Measurements from ENCODE around the gene ACADS.

The ACADS gene

DNA sequence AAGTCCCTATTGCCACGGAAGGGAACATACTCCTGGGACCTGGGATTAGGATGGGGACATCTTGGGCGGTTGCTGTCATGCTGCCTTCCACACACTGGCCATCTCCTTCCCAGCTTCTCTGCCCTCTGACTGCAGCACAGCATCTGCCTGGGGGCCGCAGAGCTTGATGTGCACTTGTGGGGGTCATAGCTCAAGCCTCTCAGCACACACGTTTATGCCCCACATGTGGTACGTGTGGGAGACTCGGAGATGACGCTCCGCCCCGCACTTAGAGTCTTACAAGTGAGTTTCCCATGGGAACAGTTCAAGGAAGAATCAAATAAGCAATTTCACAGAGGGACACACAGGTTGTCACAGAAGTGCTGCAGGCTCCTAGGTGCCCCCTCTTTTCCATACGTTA, 8.6 kb downstream of the ACADS start:
- no peak for DNase-seq

DNA sequence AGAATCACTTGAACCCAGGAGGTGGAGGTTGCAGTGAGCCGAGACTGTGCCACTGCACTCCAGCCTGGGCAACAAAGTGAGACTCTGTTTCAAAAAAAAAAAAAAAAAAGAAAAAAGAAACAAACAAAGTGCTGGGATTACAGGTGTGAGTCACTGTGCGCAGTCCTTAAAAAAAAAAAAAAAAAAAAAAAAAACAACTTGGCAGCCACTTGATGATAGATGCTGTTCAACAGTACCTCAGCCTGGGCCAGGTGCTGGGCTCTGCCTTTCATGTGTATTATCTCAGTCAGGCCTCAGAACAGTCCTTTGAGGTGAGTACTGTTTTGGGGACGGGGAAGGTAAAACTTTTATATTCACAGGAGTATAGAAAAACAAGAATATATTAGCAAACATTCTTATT, 9.6 kb downstream of the ACADS start:
- no peak for DNase-seq

DNA sequence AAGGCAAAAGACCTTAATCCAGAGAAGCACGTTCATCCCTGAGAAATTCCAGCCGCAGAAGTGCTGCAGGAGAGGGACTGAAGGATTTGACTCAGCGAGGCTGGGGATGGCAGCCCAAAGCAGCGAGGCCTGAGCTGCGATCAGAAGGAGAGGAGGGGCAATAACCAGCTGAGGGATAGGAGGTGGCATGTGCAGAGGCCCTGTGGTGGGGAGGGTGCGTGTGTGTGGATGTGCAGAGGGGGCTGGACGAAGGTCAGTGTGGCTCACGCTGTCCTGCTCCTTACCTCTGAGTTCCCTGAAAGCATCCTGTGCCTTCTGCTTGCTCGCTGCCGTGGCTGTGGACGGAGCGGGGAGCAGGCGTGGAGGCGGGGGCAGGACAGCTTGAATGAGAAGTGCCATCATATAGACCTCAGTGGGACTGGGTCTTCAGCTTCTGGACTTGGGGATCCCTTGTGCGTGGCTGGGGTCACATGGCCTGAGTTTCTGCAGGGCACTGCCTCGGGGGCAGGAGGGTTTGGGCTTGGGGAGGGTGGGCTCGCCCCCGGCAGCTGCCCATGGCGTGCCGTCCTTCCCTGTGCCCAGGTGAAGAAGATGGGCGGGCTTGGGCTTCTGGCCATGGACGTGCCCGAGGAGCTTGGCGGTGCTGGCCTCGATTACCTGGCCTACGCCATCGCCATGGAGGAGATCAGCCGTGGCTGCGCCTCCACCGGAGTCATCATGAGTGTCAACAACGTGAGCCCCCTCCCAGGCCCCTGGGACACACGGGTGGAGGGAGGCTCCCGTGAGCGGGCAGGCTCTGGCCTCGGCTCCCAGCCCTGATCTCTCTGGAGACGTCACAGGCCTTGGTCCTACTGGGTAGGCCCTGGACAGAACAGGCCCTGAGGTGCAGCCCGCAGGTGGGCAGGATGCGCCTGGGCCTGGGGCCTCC, 11.0 kb downstream of the ACADS start:
- DNase-seq: no peak

DNA sequence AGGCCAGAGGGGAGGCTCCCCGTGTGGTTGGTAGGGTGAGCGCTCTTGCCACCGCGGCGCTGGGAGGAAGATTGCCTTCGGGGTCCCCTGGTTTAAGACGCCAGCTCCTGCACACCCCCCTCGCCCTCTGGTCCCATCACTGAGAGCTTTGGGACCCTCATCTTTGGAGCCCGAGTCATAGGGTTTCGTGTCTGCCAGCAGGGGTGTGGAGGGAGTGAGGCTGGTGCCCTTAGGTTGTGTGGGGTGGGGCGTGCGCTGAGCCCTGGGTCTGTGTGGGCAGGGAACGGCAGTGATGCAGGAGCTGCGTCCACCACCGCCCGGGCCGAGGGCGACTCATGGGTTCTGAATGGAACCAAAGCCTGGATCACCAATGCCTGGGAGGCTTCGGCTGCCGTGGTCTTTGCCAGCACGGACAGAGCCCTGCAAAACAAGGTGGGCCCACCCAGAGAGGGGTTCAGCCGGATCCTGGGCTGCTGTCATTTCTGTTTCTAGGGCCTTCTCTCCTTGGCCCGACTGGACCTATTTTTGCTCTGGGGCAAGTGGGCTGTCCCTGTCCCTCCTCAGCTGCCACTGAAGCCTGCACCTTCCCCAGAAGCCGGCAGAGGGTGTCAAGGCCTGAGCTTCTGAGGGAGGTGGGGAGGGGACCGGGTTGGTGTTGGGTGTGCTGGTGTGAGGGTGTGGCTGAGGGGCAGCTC, 12.1 kb downstream of the ACADS start:
- DNase-seq: no peak

DNA sequence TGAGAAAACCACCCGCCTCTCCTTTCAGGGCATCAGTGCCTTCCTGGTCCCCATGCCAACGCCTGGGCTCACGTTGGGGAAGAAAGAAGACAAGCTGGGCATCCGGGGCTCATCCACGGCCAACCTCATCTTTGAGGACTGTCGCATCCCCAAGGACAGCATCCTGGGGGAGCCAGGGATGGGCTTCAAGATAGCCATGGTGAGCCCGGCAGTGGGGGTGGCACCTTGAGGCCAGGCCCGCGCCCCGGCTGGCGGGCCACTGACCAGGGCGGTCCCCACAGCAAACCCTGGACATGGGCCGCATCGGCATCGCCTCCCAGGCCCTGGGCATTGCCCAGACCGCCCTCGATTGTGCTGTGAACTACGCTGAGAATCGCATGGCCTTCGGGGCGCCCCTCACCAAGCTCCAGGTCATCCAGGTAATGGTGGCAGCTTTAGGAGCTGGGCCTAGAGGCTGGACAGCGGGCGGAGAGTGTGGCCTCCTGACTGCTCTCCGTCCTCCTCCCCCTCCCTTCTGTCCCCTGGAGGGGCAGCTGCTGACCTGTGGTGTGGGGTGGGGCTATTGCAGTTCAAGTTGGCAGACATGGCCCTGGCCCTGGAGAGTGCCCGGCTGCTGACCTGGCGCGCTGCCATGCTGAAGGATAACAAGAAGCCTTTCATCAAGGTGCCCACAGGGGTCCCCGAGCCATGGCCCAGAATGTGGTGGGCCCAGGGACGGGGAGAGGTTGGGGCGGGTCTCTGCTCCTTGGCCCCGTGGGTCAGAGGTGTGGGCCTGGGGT, 12.8 kb downstream of the ACADS start:
- DNase-seq: no peak

DNA sequence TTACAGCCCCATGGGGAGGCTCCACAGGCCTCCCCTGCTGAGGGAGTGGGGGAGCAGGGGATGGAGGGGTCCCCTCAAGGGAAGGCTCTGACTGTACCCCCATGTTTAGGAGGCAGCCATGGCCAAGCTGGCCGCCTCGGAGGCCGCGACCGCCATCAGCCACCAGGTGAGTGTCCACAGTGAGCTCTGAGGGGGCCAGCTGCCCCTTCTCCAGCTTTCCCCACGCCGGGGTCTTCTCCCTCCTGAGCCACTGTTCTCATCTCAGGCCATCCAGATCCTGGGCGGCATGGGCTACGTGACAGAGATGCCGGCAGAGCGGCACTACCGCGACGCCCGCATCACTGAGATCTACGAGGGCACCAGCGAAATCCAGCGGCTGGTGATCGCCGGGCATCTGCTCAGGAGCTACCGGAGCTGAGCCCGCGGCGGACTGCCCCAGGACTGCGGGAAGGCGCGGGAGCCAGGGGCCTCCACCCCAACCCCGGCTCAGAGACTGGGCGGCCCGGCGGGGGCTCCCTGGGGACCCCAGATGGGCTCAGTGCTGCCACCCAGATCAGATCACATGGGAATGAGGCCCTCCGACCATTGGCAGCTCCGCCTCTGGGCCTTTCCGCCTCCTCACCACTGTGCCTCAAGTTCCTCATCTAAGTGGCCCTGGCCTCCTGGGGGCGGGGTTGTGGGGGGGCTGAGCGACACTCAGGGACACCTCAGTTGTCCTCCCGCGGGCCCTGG, 13.6 kb downstream of the ACADS start:
- no peak for DNase-seq

DNA sequence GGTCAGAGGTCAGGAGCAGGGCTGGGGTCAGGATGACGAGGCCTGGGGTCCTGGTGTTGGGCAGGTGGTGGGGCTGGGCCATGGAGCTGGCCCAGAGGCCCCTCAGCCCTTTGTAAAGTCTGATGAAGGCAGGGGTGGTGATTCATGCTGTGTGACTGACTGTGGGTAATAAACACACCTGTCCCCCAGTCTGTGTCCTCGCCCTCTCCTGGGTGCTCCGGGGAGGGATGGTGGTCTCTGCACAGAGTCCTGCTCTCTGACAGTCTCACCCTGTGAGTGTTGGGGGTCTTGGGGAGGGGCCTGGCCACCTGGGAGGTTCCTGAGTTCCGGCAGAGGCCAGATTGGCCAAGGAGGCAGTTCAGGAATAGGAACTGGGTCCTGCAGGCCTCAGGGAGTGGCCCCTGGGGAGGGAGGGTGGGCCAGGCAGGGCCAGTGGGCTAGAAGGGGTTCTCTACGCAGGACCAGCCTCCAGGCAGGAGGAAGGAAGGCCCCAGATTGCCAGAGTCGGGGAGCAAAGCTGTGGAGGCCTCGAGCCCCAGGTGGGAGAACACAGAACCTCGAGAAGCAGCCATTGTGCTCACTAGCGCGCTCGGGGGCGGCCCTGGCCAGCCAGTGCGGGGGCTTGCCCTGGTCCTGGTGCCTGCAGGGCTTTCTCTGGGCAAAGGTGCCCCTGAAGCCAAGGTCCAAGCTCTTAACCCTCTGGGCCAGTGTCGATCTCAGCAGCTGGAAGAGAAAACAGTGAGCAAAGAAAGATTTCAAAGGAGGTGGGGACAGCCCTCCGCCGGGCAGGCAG, 14.4 kb downstream of the ACADS start:
- DNase-seq: no peak

DNA sequence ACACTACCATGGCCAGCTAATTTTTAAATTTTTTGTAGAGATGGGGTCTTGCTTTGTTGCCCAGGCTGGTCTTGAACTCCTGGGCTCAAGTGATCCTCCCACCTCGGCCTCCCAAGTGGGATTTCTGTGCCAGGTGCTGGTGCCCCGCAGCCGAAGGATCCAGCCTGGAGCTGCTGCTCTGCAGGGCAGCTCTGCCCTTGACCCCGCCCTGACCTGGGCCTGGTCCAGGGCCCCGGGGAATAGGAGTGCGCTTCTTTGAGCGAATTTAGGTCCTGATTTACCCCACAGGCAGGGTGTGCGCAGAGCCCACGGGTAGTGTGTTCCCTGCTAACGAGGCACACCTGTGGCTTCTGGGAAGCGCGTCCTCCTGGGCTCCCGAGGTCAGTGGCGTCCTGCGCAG, 15.2 kb downstream of the ACADS start:
- no peak for DNase-seq

DNA sequence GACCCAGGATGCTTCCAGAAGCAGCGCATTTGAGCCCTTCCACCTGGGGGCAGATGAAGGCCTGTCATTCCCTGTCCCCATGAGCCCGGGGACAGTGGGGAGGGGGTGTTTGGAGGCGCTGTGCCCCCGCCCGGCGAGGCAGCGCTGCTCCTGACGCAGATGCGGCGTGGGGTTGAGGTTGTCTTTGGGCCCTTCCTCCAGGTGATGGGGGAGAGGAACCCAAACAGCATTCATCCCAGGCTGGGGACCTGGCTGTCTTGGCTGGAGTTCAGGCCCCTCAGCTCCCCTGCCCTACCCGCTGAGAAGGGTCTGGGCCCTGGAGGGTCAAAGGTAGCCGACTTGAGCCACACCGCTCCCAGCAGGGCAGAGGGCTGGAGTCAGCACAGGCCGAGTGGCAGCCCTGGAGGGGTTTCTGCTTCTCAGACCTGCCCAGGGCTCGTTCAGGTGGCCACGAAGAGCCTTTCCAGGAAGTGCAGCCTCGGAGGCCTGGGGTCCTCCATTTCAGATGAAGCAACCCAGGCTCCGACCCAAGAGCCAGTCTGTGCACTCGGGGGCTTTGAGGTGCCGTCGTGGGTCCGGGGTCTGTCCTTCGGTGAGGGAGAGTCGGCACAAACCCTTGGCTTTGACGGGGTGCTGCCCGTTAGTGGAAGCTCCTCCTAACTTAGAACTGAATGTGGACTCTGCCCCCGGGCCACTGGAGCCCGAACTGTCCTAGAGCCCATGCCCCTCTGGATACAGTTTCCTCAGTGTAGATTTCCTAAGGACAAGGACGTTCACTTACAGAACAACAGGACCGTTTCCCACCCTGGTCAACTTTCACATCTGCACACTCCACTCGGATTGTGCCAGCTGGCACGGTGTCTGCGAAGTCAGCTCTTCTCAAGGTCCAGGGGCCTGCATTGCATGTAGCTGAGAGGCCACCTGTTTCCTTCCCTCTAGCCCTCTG, 16.1 kb downstream of the ACADS start:
- DNase-seq: no peak

DNA sequence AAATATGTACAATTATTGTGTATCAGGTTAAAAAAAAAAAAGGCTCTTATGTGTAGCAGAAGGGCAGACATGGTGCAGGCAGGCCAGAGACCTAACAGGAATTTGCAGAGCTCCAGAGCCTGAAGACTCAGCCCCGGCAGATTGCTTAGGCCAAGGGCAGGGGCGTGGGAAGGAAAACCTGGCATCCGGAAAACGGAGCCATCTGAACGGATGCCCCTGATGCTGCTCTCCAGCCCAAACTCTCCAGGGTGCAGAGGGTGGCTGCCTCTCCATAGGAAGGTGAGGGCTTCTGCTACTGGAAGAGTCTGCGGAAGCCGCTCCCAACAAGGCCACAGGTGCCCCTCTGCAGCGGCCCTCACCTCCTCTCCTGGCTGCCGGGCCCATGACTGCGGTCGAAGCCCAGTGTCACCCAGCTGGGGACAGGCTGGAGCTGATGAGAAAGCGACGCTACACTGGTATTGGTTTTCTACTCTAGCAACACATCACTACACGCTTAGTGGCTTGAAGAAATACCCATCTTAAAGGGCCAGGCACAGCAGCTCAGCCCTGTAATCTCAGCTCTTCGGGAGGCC, 19.4 kb downstream of the ACADS start:
- no peak for DNase-seq

DNA sequence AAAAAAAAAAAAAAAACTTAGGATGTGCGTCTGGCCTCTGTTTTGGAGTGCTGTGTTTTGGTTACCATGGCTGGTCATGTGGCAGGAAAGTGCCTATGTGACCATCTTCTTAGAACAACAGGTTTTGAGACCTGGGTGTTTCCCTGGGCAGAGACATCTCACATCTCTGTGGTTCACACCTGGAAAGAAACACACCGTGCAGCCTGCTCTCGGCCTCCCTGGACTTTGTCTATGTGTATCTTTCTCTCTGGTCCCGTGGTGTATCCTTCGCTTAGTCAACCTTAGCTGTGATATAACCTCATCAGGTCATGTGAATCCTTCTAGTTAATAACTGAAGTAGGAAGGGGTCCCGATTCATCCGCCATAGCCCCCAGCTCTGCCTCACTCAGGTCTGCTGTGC, 22.6 kb downstream of the ACADS start:
- no peak for DNase-seq

DNA sequence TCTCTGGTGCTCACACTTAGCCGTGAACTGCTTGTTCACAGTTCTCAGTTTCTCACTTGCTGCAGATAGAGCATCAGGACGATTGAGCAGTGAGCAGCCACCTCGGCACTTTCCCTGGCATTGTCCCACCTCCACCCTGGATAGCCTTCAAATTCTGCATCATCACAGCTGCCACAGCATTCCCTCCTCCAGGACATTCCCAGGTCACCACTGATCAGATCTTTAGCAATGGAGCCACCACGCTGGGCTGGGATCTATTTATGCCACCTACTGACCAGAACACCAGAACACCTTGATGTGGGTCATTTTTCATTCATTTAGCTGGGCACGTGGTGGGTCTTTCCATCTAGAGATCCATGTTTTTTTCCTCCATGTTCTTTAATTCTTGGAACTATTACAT, 23.6 kb downstream of the ACADS start:
- DNase-seq: no peak

DNA sequence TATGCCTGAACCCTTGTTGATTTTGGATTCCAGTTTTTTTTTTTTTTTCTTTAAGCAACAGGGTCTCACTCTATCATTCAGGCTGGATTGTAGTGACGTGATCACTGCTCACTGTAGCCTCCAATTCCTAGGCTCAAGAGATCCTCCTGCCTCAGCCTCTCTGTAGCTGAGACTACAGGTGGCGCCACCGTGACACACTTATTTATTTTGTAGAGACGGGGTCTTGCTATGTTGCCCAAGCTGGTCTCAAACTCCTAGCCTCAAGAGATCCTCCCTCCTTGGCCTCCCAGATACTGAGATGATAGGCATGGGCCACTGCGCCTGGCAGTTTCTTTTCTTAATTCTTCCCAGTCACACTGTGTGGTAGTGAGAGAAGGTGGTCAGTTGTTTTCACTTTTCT, 25.2 kb downstream of the ACADS start:
- DNase-seq: no peak

DNA sequence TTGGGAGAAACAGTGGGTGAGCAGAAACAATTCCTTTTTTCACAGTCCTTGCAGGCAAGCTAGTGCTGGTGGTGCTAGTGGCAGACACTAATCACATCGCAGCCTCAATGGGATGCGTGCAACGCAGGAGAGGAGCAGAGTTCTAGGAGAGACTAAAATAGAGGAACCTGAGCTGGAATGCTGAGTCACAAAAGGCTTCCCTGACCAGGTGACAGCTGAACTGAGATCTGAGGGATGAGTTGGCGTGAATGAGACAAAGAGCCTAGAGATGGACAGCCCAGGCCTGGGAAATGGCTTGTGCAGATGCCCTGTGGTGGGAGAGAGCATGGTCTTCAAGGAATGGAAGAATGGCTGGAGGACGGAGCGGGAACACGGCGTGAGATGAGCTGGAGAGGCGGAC, 25.8 kb downstream of the ACADS start:
- DNase-seq: no peak

DNA sequence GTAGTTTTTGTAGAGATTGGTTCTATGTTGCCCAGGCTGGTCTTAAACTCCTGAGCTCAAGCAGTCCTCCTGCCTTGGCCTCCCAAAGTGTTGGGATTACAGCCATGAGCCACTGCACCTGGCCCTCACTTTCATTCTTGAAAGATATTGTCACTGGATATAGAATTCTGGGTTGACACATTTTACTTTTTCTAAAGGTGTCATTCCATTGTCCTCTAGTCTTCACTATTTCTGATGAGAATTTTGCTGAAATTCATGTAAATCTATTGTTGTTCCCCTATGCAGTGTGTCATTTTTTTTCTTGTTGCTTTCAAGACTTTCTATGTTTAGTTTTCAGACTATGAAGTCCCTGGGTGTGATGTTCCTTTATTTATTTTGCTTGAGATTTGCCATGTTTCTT, 29.2 kb downstream of the ACADS start:
- no peak for DNase-seq

DNA sequence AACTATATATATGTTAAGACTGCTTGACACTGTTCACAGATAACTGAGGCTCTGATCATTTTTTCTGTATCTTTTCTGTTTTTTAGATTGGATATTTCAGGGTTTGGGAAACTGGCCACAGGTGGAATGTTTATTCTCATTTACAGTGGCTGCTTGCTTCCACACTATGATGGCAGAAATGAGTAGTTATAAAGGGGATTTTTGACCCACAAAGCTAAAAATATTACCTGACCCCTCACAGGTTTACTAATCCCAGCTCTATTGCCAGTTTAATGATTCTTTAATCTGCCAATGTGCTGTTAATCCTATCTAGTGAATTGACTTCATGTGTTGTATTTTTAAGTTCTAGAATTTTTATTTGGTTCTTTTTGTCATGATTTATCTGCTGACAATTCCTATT, 29.6 kb downstream of the ACADS start:
- DNase-seq: no peak

DNA sequence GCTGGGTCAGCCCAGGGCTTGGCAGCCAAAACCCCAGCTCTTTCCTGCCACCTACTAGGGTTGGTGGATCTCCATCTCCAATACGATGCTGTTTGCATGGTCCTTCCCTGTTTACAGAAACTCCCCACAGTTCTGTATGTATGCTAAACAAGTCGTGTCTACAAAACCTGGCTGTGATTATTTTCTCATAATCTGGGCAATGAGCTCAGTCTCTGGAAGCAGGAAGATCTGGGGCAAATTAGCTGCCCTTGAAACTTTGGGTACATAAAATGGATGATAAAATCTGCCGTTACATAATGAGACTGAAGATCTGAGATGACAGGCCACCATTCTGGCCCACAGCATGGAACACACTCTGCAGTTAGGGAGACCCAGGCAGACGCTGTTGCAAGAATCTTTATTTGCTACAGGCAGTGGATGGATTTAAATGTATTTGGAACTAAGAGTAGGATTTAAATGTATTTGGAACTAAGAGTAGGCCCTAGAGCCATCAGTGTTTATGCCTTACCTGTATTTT, 31.7 kb downstream of the ACADS start:
- DNase-seq: no peak

DNA sequence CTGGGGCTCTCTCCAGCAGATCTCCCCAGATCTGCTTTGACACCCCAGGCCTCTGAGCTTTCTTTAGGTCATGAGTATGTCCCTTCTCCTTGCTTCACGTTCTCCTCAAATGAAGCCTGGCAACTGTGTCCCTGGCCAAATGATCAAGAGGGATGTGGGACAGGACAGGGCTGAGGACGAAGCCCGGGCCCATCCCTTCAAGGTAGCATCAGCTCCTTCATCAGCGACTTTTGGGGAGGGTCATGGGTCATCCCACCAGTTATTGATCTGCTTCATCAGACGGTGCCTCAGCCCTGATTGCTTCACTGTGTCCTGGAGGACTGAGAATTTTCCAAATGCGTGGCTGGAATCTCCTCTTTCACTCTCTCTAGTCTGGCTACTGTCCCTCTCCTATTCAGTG, 32.3 kb downstream of the ACADS start:
- no peak for DNase-seq

DNA sequence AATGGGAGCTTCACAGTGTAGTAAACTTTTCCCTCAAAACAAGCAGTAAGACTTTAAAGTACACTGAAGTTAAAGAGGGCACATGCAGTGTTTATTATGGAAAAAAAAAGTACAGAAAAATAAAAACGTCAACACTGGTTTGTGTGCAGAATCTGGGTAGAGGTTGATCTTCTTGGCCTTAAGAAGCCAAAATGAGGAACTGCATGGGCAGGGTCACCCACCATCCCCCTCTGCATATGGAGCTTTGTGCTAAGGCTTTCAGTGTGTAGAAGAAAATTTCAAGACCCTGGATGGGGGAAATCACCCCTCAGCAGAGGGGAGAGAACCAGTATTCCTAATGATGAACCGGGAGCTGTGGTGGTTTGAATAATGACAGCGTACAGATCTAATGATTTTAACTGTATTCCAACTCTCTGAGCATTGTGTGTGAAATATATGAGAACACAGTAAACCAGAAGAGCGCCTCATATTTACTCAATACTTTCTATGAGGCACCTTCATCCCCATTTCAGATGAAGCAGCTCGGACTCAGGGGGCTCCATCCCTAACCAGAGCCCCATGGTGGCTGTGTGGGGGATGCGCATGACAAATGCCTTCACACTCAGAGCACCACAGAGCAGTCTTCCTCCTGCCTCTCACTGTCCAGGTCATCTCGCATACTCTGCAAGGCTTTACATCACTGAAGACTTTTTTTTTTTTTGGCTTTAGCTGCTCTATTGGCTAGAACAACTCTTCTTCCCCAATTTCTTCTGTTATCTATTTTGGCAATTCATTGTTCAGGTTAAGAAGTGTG, 33.4 kb downstream of the ACADS start:
- no peak for DNase-seq

Measured in stimulated activated CD4-positive, alpha-beta T cell treated with anti-CD3 and anti-CD28 coated beads, Interleukin-2, amount 100 ng/mL, for 24 hours (primary cell).